Activated CD4-positive, alpha-beta T cell treated with anti-CD3 and anti-CD28 coated beads, Interleukin-2, amount 50 U/mL, for 16 hours (primary cell): Measurements from ENCODE around the gene ADGRG6.
"Not testable (repeated sequence)": the region's sequence is repeated elsewhere in the genome, so short reads cannot be mapped to it uniquely, and the experiment has no call there.

Experiments used
- DNase-seq: peaks from one replicate; pipeline ENCODE4 v3.0.0-alpha.2; 2020

Gene ADGRG6

DNA sequence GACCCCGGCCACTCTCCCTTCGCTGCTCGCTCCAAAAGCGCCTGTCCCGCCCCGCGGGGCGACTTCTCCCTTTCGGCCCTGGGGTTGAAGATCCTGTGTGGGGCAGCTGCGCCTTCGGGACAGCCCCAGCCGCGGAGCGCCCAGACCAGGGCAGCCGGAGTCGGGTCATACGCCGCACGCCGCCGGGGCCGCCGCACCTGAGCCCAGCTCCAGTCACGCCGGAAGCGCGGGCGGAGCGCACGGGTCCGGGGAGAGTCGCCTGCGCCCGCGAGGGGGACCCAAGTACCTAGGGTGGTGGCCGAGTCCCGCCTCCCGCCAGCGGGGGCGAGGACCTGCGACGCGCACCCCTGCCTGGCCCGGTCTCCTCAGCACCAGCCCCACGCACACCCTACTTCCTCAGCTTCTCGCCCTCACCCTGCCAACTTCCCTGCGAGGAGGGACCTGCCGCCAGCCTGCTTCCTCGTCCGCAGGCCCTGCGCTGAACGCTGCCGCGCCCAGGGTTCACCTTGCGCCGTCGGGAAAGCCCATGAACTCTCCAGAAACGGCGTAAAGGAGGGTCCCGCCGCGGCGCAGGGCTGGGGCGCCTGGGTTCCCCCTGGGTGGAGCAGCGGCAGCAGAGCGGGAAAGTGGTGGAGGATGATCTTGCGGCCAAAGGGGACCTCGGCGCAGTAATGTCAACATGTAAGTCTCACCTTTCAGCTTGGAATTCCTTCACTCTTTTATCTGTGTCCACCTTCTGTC, at the start of gene ADGRG6:
TSS of gene ADGRG6 (plus strand) at position 357 of the 741 bp plus-strand sequence. CDS start at position 680, 323 bp downstream.
- peak; percentile 35 for DNase-seq

DNA sequence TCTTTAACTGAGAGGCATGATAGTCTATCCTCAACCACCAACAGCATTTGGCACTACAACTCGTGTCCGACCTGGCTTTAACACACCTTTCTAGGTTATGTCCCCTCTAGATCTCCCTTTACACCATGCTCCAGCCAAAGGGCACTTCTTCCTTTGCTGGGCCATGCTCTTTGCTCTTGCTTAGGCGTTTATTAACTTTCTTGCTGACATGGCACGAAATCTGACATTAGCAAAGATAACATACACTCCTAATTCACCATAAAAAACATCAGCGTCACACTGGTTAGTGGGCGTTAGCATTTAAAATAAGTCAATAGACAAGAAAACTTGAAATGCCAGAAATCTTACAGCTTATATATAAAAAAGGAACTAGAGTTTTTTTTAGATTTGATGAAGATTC, 47.3 kb upstream of the ADGRG6 start:
- DNase-seq: no peak

GRCh38 chr6:142255785-142256184, 46.0 kb upstream of the ADGRG6 start:
- no peak for DNase-seq

DNA sequence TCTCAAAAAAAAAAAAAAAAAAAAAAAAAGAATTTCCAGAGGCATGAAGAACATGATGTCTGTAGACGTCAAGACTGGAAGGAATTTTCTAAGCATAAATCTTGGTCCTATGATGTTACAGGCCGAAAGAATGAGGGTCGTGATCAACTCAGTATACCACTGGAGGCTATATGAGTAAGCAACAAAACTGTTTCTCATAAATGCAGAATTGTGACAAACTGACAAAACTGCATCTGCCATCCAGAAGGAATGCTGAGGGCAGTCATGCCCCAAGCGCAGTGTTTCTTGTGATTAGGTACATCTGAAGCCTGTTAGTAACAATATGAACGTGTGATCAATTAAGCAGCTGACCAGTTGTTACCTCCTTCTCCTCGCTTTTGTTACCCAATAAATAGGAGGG, 43.5 kb upstream of the ADGRG6 start:
- no peak for DNase-seq

- no peak for DNase-seq
These were observed 43.0 kb upstream of the ADGRG6 start for GRCh38 chr6:142258757-142259156.

DNA sequence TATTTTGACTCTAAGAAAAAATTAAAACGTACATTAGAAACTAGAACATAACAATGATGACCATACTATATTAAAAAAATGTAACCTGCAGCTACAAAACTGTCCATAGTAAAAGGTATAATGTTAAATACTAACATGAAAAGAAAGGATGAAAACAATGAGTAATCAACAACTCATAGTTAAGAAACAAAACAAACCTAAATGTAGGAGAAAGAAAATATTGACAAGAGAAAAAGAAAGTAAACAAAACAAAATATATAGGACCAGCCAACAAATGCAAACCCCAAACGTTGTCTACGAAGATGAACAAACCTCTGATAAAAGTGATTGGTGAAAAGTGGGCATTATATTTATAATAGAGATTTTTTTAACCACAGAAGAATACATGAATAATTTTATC, 41.1 kb upstream of the ADGRG6 start:
- DNase-seq: no peak

DNA sequence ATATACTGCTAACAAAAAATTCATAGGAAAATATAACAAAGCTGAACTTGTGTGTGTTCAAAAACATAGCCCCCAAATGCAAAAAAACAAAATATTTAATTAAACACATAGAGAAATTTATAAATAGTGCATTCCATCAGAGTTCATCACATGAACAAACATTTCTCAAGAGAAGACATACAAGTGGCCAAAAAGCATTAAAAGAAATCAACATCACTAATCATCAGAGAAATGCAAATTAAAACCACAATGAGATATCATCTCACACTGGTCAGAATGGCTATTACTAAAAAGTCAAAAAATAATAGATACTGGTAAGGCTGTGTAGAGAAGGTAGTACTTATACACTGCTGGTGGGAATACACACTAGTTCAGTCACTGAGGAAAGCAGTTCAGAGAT, 39.6 kb upstream of the ADGRG6 start:
- no peak for DNase-seq

- DNase-seq: no peak
These were observed 36.3 kb upstream of the ADGRG6 start for GRCh38 chr6:142265476-142265875.

DNA sequence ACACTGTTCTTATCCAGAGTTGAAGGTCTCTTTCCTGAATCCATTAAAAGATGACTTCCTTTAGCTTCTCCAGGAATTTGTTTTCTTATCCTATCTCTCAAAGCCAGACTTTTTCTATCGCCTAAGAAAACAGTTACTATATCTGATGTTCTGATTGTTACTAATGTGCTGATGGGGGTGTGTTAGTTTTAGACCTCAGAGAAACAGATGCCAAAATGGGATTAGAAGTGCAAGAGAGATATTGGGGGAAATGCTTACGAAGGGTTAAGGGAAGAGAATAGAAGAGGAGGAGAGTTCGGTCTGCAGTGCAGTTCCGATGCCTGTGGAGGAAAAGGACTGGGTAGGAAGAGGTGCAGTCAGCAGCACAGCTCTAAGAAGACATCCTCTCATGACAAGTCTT, 35.7 kb upstream of the ADGRG6 start:
- no peak for DNase-seq

- no peak for DNase-seq
These were observed 30.3 kb upstream of the ADGRG6 start for GRCh38 chr6:142271476-142271875.

DNA sequence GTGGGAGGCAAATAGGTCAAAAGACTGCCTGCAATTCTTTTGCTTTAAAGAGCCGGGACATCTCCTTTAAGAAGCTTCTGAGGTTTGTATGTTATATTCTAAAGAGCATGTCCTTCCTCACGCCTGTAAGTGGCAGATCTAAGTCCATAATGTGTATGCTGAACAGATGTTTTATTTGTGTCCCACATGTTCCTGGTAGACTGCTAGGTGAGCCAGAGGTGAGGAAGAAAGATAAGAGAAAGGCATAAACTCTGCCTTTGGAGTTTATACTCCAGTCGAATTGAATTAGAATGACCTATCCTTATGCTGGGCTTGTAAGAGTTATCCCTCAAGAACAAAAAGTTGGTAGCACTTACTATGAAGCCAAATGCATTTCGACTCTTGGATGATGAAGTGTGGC, 27.2 kb upstream of the ADGRG6 start:
- DNase-seq: no peak

GRCh38 chr6:142275236-142276006, 26.4 kb upstream of the ADGRG6 start:
- no peak for DNase-seq

DNA sequence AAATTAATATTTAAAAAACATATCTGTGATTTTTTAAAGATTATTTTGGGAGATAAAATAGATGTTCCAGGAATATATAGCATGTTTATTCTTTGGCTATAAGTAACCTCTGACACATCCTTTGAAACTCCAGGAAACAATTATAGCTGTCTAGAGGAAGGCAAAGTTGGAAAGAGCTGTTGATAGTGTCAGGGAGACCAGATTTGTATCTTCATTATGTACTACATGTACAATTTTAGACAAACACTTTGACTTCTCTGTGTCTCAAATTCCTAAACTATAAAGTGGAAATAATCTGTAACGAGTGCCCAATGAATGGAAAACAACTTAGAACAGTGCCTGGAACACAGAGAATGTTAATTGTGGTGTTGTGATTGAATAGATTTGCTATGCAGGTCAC, 25.6 kb upstream of the ADGRG6 start:
- no peak for DNase-seq

DNA sequence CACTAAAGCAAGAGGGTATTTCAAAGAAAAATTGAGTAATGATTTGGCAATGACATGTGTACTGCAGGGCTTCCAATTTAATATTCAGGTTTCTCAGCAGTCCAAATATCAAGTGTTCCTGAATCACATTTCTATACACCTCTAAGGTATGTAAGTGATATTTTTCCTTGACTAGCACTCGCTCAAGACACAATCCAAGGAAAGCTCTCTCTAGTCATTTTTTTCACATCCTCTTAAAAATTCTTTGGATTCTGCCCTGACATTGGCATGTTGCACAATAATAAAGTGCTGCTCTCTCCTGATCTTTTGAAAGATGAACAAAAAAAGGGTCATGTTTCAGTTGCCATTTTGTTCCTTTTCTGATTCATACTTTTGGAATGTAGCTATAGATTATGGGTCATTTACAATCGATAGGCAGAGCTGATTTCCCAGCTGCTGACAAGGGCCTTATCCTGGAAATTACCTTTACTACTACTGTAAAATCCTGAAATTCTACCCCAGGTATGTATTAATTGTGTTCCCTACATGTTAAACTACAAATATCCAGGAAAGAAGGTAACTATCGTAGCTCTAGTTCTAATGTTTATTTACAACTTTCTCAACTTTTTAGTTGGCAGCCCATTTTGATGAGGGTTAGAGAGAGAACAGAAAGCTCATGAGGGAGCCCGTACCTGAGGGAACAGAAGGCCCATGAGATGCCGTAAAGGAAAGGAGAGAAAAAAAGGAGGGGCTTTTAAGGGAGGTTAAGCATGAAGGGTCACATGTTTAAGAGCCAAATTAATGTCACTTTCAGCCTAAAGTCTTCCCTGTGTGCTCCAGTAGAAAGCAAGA, 22.2 kb upstream of the ADGRG6 start:
- no peak for DNase-seq

- no peak for DNase-seq
These were observed 21.5 kb upstream of the ADGRG6 start for GRCh38 chr6:142280265-142280664.

- no peak for DNase-seq
These were observed 20.9 kb upstream of the ADGRG6 start for GRCh38 chr6:142280927-142281326.

DNA sequence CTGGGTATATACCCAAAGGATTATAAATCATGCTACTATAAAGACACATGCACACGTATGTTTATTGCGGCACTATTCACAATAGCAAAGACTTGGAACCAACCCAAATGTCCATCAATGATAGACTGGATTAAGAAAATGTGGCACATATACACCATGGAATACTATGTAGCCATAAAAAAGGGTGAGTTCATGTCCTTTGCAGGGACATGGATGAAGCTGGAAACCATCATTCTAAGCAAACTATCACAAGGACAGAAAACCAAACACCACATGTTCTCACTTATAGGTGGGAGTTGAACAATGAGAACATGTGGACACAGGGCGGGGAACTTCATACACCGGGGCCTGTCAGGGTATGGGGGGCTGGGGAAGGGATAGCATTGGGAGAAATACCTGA, 18.7 kb upstream of the ADGRG6 start:
- DNase-seq: not testable (repeated sequence)

GRCh38 chr6:142284419-142284818, 17.4 kb upstream of the ADGRG6 start:
- no peak for DNase-seq

- DNase-seq: no peak
These were observed 16.3 kb upstream of the ADGRG6 start for GRCh38 chr6:142285235-142286087.

DNA sequence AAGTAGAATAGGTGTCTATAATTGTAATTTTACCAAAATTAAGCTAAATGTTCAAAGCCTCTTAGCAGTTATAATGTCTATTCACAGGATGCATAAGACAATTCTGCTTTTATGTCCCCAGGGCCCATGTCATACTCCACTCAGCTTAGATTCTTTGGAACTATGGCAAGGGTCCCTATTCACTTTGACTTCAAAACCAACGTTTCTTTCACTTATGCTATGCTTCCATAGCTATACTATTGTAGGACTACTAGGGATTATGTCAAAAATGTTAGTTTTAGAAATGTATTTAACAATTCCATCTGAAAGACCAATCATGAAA, 15.8 kb upstream of the ADGRG6 start:
- no peak for DNase-seq

GRCh38 chr6:142289687-142290086, 12.1 kb upstream of the ADGRG6 start:
- no peak for DNase-seq

DNA sequence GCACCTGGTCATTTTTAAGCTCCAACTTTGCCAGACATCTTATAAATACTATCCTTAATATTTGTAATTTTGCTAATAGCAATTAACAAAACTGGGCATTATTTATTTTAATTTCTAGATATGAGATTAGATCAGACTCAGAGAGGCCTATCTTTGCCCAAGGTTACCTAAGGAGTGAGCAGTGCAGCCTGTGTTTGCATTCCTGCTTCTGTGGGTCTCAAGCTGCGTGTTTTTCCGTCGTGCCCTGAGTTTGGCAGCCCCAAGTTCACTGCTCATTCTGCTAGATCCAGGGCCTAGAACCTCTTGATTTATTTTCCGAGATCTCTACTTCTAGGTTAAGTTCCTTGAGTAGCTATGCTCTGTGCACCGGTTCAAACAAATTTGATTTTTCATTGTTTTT, 11.0 kb upstream of the ADGRG6 start:
- DNase-seq: no peak

GRCh38 chr6:142291512-142291911, 10.3 kb upstream of the ADGRG6 start:
- DNase-seq: no peak
